Measurements from ENCODE around the gene NPHP4. TPM values are rescaled to one million over a fixed set of nuclear protein-coding genes. Genes with fewer than 3 reads are reported as not detected.
"Not testable (repeated sequence)": the region's sequence is repeated elsewhere in the genome, so short reads cannot be mapped to it uniquely, and the experiment has no call there.

NPHP4 gene
- total RNA-seq, 4 donors from 2014 or later = 13.7 to 29.3 (median 18.6) TPM

- ATAC-seq (ENCODE audit: low FRiP score) = peak; percentile 87
- no peak for DNase-seq (ENCODE audit: low spot score)
These were observed 33.3 kb upstream of the NPHP4 start for GRCh38 chr1:6025269-6026094.

GRCh38 chr1:6024376-6024775, 32.2 kb upstream of the NPHP4 start:
- no peak for DNase-seq (ENCODE audit: low spot score)
- ATAC-seq (ENCODE audit: low FRiP score) = no peak
- no peak for TF ChIP-seq CTCF (IDR thresholded peaks at IDR 0.05)

More at GRCh38 chr1:6025269-6026094, 33.3 kb upstream of the NPHP4 start:
- TF ChIP-seq CTCF (IDR thresholded peaks at IDR 0.05) = no peak

- no peak for TF ChIP-seq CTCF (IDR thresholded peaks at IDR 0.05)
- DNase-seq (ENCODE audit: low spot score) (no peak), ATAC-seq (ENCODE audit: low FRiP score) (no peak)
These were observed 31.1 kb upstream of the NPHP4 start for GRCh38 chr1:6023346-6023745.

GRCh38 chr1:6022193-6022592, 30.0 kb upstream of the NPHP4 start:
- ATAC-seq (ENCODE audit: low FRiP score) (no peak), DNase-seq (ENCODE audit: low spot score) (no peak)
- TF ChIP-seq CTCF (IDR thresholded peaks at IDR 0.05) = no peak

GRCh38 chr1:6019166-6019845, 27.1 kb upstream of the NPHP4 start:
- no peak for TF ChIP-seq CTCF (IDR thresholded peaks at IDR 0.05)
- ATAC-seq (ENCODE audit: low FRiP score) = no peak

GRCh38 chr1:6017654-6018053, 25.4 kb upstream of the NPHP4 start:
- not testable (repeated sequence) for DNase-seq (ENCODE audit: low spot score); ATAC-seq (ENCODE audit: low FRiP score)

More at GRCh38 chr1:6019166-6019845, 27.1 kb upstream of the NPHP4 start:
- no peak for DNase-seq (ENCODE audit: low spot score)

- no peak for DNase-seq (ENCODE audit: low spot score)
- TF ChIP-seq CTCF (IDR thresholded peaks at IDR 0.05) = no peak
- no peak for ATAC-seq (ENCODE audit: low FRiP score)
These were observed 24.1 kb upstream of the NPHP4 start for GRCh38 chr1:6016191-6016865.

All from omental fat pad (tissue), 4 donors.